ENCODE results near the gene GABRA5.

The GABRA5 gene

GRCh38 chr15:26934848-26935247 lies 68.0 kb downstream of the GABRA5 start:
- DNase-seq, result no peak

GRCh38 chr15:26935322-26935721 lies 68.5 kb downstream of the GABRA5 start:
- DNase-seq, result no peak

GRCh38 chr15:26936502-26936901 lies 69.6 kb downstream of the GABRA5 start:
- DNase-seq, result no peak

- no peak for DNase-seq
These were observed 70.3 kb downstream of the GABRA5 start for GRCh38 chr15:26937134-26937533.

- peak; percentile 11 for DNase-seq
These were observed 72.5 kb downstream of the GABRA5 start for GRCh38 chr15:26939398-26939797.

GRCh38 chr15:26941489-26941888 lies 74.6 kb downstream of the GABRA5 start:
- no peak for DNase-seq

GRCh38 chr15:26943866-26944265 lies 77.0 kb downstream of the GABRA5 start:
- DNase-seq, result no peak

GRCh38 chr15:26945046-26945445 lies 78.2 kb downstream of the GABRA5 start:
- DNase-seq, result no peak

GRCh38 chr15:26950001-26950400 lies 83.1 kb downstream of the GABRA5 start:
- no peak for DNase-seq

GRCh38 chr15:26954403-26954802 lies 87.5 kb downstream of the GABRA5 start:
- DNase-seq, result no peak

- DNase-seq, result peak; percentile 93
These were observed 100.9 kb downstream of the GABRA5 start for GRCh38 chr15:26967719-26968269.

- DNase-seq, result no peak
These were observed 101.9 kb downstream of the GABRA5 start for GRCh38 chr15:26968806-26969205.

GRCh38 chr15:26970712-26971210 lies 103.9 kb downstream of the GABRA5 start, which contains the start of gene GABRG3:
Gene GABRG3 (plus strand): TSS chr15:26971181.
- peak; percentile 84 for DNase-seq

- peak; percentile 65 for DNase-seq
These were observed 104.6 kb downstream of the GABRA5 start for GRCh38 chr15:26971271-26972018.

GRCh38 chr15:26972636-26973035 lies 105.8 kb downstream of the GABRA5 start:
- DNase-seq, result no peak

- peak; percentile 76 for DNase-seq
These were observed 107.4 kb downstream of the GABRA5 start for GRCh38 chr15:26974120-26974780.

GRCh38 chr15:26981492-26981891 lies 114.6 kb downstream of the GABRA5 start:
- no peak for DNase-seq

- no peak for DNase-seq
These were observed 117.0 kb downstream of the GABRA5 start for GRCh38 chr15:26983822-26984221.

- no peak for DNase-seq
These were observed 118.2 kb downstream of the GABRA5 start for GRCh38 chr15:26985050-26985449.

- DNase-seq, result no peak
These were observed 129.4 kb downstream of the GABRA5 start for GRCh38 chr15:26996250-26996649.

Measured in eye (tissue), 1 donor.